ENCODE results near the gene DLG2.

DNA sequence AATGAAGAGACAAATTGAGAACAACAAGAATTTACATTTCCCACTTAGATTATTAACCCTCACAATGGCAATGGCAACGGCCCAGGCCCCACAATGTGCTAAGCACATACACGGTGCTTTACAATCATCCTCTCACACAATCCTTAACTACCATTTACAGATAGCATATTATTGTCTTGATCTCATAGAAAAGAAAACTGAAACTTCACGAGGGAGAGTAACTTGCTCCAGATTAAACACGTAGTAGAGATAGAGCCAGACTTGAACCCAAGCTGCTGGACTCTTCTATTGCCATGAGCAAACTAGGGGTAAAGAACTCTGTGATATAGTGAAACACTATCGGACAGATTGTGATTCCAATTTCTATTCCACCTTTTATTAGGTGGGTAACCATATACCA, 665.1 kb downstream of the DLG2 start:
- TF ChIP-seq, protein P1, sequence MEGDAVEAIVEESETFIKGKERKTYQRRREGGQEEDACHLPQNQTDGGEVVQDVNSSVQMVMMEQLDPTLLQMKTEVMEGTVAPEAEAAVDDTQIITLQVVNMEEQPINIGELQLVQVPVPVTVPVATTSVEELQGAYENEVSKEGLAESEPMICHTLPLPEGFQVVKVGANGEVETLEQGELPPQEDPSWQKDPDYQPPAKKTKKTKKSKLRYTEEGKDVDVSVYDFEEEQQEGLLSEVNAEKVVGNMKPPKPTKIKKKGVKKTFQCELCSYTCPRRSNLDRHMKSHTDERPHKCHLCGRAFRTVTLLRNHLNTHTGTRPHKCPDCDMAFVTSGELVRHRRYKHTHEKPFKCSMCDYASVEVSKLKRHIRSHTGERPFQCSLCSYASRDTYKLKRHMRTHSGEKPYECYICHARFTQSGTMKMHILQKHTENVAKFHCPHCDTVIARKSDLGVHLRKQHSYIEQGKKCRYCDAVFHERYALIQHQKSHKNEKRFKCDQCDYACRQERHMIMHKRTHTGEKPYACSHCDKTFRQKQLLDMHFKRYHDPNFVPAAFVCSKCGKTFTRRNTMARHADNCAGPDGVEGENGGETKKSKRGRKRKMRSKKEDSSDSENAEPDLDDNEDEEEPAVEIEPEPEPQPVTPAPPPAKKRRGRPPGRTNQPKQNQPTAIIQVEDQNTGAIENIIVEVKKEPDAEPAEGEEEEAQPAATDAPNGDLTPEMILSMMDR (IDR thresholded peaks at IDR 0.05), result no peak
- TF ChIP-seq EP300 (IDR thresholded peaks at IDR 0.05) (no peak), POLR2A (IDR thresholded peaks at IDR 0.05) (no peak), POLR2AphosphoS5 (IDR thresholded peaks at IDR 0.05) (no peak)
